Fibroblast of the aortic adventitia (primary cell): ENCODE results near the gene TREML2. TPM values are rescaled to one million over a fixed set of nuclear protein-coding genes. Genes with fewer than 3 reads are reported as not detected.

ENCODE experiments used
- DNase-seq: peaks from one replicate; pipeline ENCODE4 v3.0.0-alpha.2; 2010; ENCODE audit warnings: low read depth
- H3K4me3 ChIP-seq: 2 replicates; pipeline ENCODE4 v1.5.1; 2011; ENCODE audit warnings: low read depth, mild to moderate bottlenecking, control low read depth, low read length, moderate library complexity
- CTCF ChIP-seq: IDR thresholded peaks from 2 replicates; pipeline ENCODE4 v1.5.1; 2011; ENCODE audit warnings: mild to moderate bottlenecking, low read length, control low read depth, inconsistent platforms; ENCODE audit not compliant: insufficient read depth
- total RNA-seq: library from RNA; depleted of rRNA; stranded (reverse); fragments of >200 nt; gene quantifications from 2 replicates; pipeline ENCODE4 v1.2.3, GENCODE V29; 2012; ENCODE audit warnings: low replicate concordance

The TREML2 gene
- total RNA-seq, 1 donor: not detected

- DNase-seq: peak; percentile 60
- no peak overlapping the region for H3K4me3 ChIP-seq
- TF ChIP-seq CTCF: peak; percentile 68
Measured at GRCh38 chr6:41182069-41183034, 18.6 kb downstream of the TREML2 start.

- no peak for TF ChIP-seq CTCF
- H3K4me3 ChIP-seq: no peak overlapping the region
- DNase-seq: no peak
Measured at GRCh38 chr6:41181566-41181965, 19.4 kb downstream of the TREML2 start.

GRCh38 chr6:41179163-41179562 lies 21.8 kb downstream of the TREML2 start:
- TF ChIP-seq CTCF: no peak
- no peak for DNase-seq

GRCh38 chr6:41177695-41178094 lies 23.3 kb downstream of the TREML2 start:
- DNase-seq: no peak
- TF ChIP-seq CTCF: no peak
- H3K4me3 ChIP-seq: no peak overlapping the region

More at GRCh38 chr6:41179163-41179562, 21.8 kb downstream of the TREML2 start:
- H3K4me3 ChIP-seq: no peak overlapping the region

GRCh38 chr6:41177287-41177686 lies 23.7 kb downstream of the TREML2 start:
- TF ChIP-seq CTCF: no peak
- DNase-seq: no peak
- H3K4me3 ChIP-seq: no peak overlapping the region

GRCh38 chr6:41176189-41176588 lies 24.8 kb downstream of the TREML2 start:
- DNase-seq: no peak
- no peak overlapping the region for H3K4me3 ChIP-seq
- TF ChIP-seq CTCF: no peak

- H3K4me3 ChIP-seq: no peak overlapping the region
- no peak for DNase-seq
- TF ChIP-seq CTCF: no peak
Measured at GRCh38 chr6:41175084-41175483, 25.9 kb downstream of the TREML2 start.
